SK-N-SH (cell line): ENCODE results near the gene SNIP1. TPM values are rescaled to one million over a fixed set of nuclear protein-coding genes. Genes with fewer than 3 reads are reported as not detected.
"Not testable (repeated sequence)": the region's sequence is repeated elsewhere in the genome, so short reads cannot be mapped to it uniquely, and the experiment has no call there.

Experiments
- CTCF ChIA-PET: fragments of 300-600, 350-600 bp; formaldehyde crosslinking; extraction: SDS; loops from one replicate; lab custom pipeline; 2021; lab: Yijun Ruan, JAX
- POLR2A ChIA-PET: fragments of 350-600 bp; sonication (Branson Sonifier 250); formaldehyde crosslinking; extraction: SDS; loops from one replicate; lab custom pipeline; 2020; ENCODE audit warnings: antibody characterized with exemption, inconsistent platforms; lab: Yijun Ruan, JAX
- DNase-seq: peaks from one replicate; pipeline ENCODE4 v3.0.0; 2012
- H2AFZ ChIP-seq: fragments of 200-600 bp; sonication (generic); 2 replicates; pipeline ENCODE4 v1.8.1; 2016; ENCODE audit warnings: antibody characterized with exemption, mild to moderate bottlenecking, low read depth
- H3F3A ChIP-seq: fragments of 200-600 bp; sonication (generic); replicated peaks from 2 replicates; pipeline ENCODE3; 2016; ENCODE audit warnings: antibody characterized with exemption, mild to moderate bottlenecking; ENCODE audit not compliant: insufficient read depth
- H3K27ac ChIP-seq, 2 experiments: fragments of 200-500 bp in 1 of 2; fragments of 200-600 bp in 1 of 2; sonication (Bioruptor generic) in 1 of 2; sonication (generic), shearing (Covaris generic) in 1 of 2; 2 replicates each; pipeline versions ENCODE4 v1.5.1 to v1.6.1; 2014 to 2016; ENCODE audit warnings: low read depth in 2 of 2, inconsistent platforms in 1 of 2, low read length in 1 of 2, mild to moderate bottlenecking in 1 of 2, mixed read lengths in 1 of 2
- H3K27me3 ChIP-seq: fragments of 200-600 bp; sonication (generic), shearing (Covaris generic); 2 replicates; pipeline ENCODE4 v1.6.1; 2016; ENCODE audit warnings: mixed run types; ENCODE audit not compliant: insufficient read depth
- H3K36me3 ChIP-seq, 2 experiments: fragments of 200-500 bp in 1 of 2; fragments of 200-600 bp in 1 of 2; sonication (Bioruptor generic) in 1 of 2; sonication (generic) in 1 of 2; replicated peaks in 1 of 2; 2 replicates each; pipeline versions ENCODE3 to v1.5.1; 2014 to 2016; ENCODE audit warnings: low read length in 1 of 2, mild to moderate bottlenecking in 1 of 2; ENCODE audit not compliant: insufficient read depth in 2 of 2, control insufficient read depth in 1 of 2
- H3K4me1 ChIP-seq, 2 experiments: fragments of 200-500 bp in 1 of 2; fragments of 200-600 bp in 1 of 2; sonication (Bioruptor generic) in 1 of 2; sonication (generic), shearing (Covaris generic) in 1 of 2; 2 replicates each; pipeline versions ENCODE4 v1.5.1 to v1.6.1; 2014 to 2016; ENCODE audit warnings: low read depth in 1 of 2, low read length in 1 of 2, mixed run types in 1 of 2; ENCODE audit not compliant: insufficient read depth in 2 of 2, control insufficient read depth in 1 of 2
- H3K4me2 ChIP-seq: fragments of 200-600 bp; sonication (generic), shearing (Covaris generic); 2 replicates; pipeline ENCODE4 v1.6.1; 2017; ENCODE audit warnings: mixed run types
- H3K4me3 ChIP-seq, 2 experiments: fragments of 200-500 bp in 1 of 2; fragments of 200-600 bp in 1 of 2; sonication (Bioruptor generic) in 1 of 2; sonication (generic), shearing (Covaris generic) in 1 of 2; 2 replicates each; pipeline versions ENCODE4 v1.5.1 to v1.8.1; 2014 to 2016; ENCODE audit warnings: low read depth in 2 of 2, inconsistent platforms in 1 of 2, low read length in 1 of 2, mild to moderate bottlenecking in 1 of 2, mixed read lengths in 1 of 2, moderate library complexity in 1 of 2
- H3K79me2 ChIP-seq: fragments of 200-600 bp; sonication (generic); 2 replicates; pipeline ENCODE4 v1.8.1; 2017; ENCODE audit warnings: mild to moderate bottlenecking; ENCODE audit not compliant: insufficient read depth
- H3K9ac ChIP-seq: fragments of 200-600 bp; sonication (generic); 2 replicates; pipeline ENCODE4 v1.6.1; 2017; ENCODE audit warnings: mixed run types
- H3K9me2 ChIP-seq: fragments of 200-600 bp; sonication (generic); 2 replicates; pipeline ENCODE4 v1.6.1; 2017; ENCODE audit warnings: mixed run types
- H3K9me3 ChIP-seq: fragments of 200-600 bp; sonication (generic); 2 replicates; pipeline ENCODE4 v1.6.1; 2017; ENCODE audit warnings: mixed run types, mild to moderate bottlenecking, moderate library complexity
- H4K20me1 ChIP-seq: fragments of 200-600 bp; sonication (generic); 2 replicates; pipeline ENCODE4 v1.6.1; 2017; ENCODE audit warnings: mild to moderate bottlenecking, mixed run types; ENCODE audit not compliant: insufficient read depth
- CHD2 ChIP-seq: fragments of 150-350 bp; IDR thresholded peaks from 2 replicates; pipeline ENCODE4 v1.6.1; 2018; ENCODE audit warnings: low read length; ENCODE audit not compliant: partially characterized antibody
- ELF1 ChIP-seq: IDR thresholded peaks from 2 replicates; pipeline ENCODE4 v1.4.0; 2012
- EZH2phosphoT487 ChIP-seq: fragments of 200-600 bp; sonication (generic); IDR thresholded peaks from 2 replicates; pipeline ENCODE4 v1.6.1; 2017; ENCODE audit warnings: low read depth, mixed run types, mild to moderate bottlenecking, antibody characterized with exemption, moderate library complexity, borderline replicate concordance
- FOSL2 ChIP-seq: IDR thresholded peaks from 2 replicates; pipeline ENCODE4 v1.4.0; 2012; ENCODE audit warnings: low read depth, mild to moderate bottlenecking, moderate library complexity, borderline replicate concordance
- GABPA ChIP-seq: IDR thresholded peaks from 2 replicates; pipeline ENCODE4 v1.4.0; 2012; ENCODE audit warnings: low read depth, mild to moderate bottlenecking
- GATA2 ChIP-seq: sonication (generic); formaldehyde crosslinking; IDR thresholded peaks from 2 replicates; pipeline ENCODE4 v1.5.0; 2020; ENCODE audit warnings: mild to moderate bottlenecking, missing genetic modification reagents
- NFIC ChIP-seq: IDR thresholded peaks from 2 replicates; pipeline ENCODE4 v1.4.0; 2012; ENCODE audit warnings: borderline replicate concordance
- NRF1 ChIP-seq: IDR thresholded peaks from 2 replicates; pipeline ENCODE4 v1.6.1; 2012; ENCODE audit warnings: low read depth, mild to moderate bottlenecking, low read length
- RCOR1 ChIP-seq: fragments of 150-350 bp; IDR thresholded peaks from 2 replicates; pipeline ENCODE4 v1.6.1; 2017; ENCODE audit warnings: antibody characterized with exemption, low read length
- SIN3A ChIP-seq: IDR thresholded peaks from 2 replicates; pipeline ENCODE4 v1.6.1; 2012; ENCODE audit warnings: low read depth, mild to moderate bottlenecking, low read length, moderate library complexity, borderline replicate concordance
- SMC3 ChIP-seq: IDR thresholded peaks from 2 replicates; pipeline ENCODE4 v1.6.1; 2012; ENCODE audit warnings: low read depth, low read length, improper control_type of control experiment
- TAF1 ChIP-seq: IDR thresholded peaks from 2 replicates; pipeline ENCODE4 v1.6.1; 2012; ENCODE audit warnings: low read depth, mild to moderate bottlenecking, low read length, moderate library complexity, borderline replicate concordance
- TCF12 ChIP-seq: IDR thresholded peaks from 2 replicates; pipeline ENCODE4 v1.4.0; 2012
- YY1 ChIP-seq: IDR thresholded peaks from 2 replicates; pipeline ENCODE4 v1.4.0; 2012; ENCODE audit warnings: low read depth, mild to moderate bottlenecking
- WGBS: methylation state at CpG from one replicate; pipeline ENCODE4 v1.1.6; 2017; ENCODE audit warnings: low lambda C conversion rate; 5-methylcytosine and 5-hydroxymethylcytosine counted together
- polyA plus RNA-seq, 3 experiments: library from polyadenylated mRNA; depleted of rRNA; stranded (reverse); fragments of >200 nt; gene quantifications; 2 replicates each; pipeline ENCODE4 v1.2.3, GENCODE V29; 2012
- TF ChIP-seq, protein P1 (sequence below): IDR thresholded peaks from 2 replicates; pipeline ENCODE4 v1.4.0; 2012; ENCODE audit warnings: low read depth, borderline replicate concordance
- TF ChIP-seq, protein P2 (sequence below): fragments of 200-600 bp; sonication (generic); IDR thresholded peaks from 2 replicates; pipeline ENCODE4 v1.6.1; 2017; ENCODE audit warnings: antibody characterized with exemption, mild to moderate bottlenecking, moderate library complexity
- TF ChIP-seq, protein P3 (sequence below): IDR thresholded peaks from 2 replicates; pipeline ENCODE4 v1.4.0; 2012; ENCODE audit warnings: low read depth, borderline replicate concordance
- TF ChIP-seq, protein P4 (sequence below): IDR thresholded peaks from 2 replicates; pipeline ENCODE4 v1.4.0; 2012; ENCODE audit warnings: low read depth

Gene SNIP1
- polyA plus RNA-seq, 1 of the 3 experiments (the other 2 are of a cell fraction), result 10.2 TPM

DNA sequence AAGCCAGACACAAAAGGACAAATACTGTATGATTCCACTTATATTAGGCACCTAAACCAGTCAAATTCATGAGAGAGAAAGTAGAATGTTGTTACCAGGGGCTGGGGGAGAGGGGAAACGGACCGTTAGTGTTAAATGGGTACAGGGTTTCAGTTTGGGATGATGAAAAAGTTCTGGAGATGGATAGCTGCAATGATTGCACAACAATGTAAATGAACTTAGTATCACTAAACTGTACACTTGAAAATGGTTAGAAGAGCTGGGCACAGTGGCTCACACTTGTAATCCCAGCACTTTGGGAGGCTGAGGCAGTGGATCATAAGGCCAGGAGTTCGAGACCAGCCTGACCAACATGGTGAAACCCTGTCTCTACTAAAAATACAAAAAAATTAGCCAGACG, 30.5 kb upstream of the SNIP1 start:
- 100% methylated on average over 4 of the region's 4 CpGs for WGBS
- not testable (repeated sequence) for DNase-seq, H3K4me2 ChIP-seq, H3K4me3 ChIP-seq, H3K27me3 ChIP-seq, H4K20me1 ChIP-seq, H3K9me2 ChIP-seq, H3K9me3 ChIP-seq, H3K9ac ChIP-seq, H3K27ac ChIP-seq, H3K4me1 ChIP-seq, H2AFZ ChIP-seq
- Histone ChIP-seq H3K36me3 (peaks cover 64 to 71% of the 10 kb centered on the region in 2 experiments), H3K79me2 (peaks cover 19% of the 10 kb centered on the region; the same call in 1 of the 2 replicates), H3F3A (peaks cover 10% of the 10 kb centered on the region)
- ChIA-PET POLR2A (interaction anchor here (1.3 kb wide), 1 partner anchor 10 kb away, joined by 3 read pairs; no protein-coding TSS in a partner anchor), CTCF (interaction anchor here (0.5 kb wide), 1 partner anchor 103 kb away, joined by 3 read pairs; no protein-coding TSS in a partner anchor)

DNA sequence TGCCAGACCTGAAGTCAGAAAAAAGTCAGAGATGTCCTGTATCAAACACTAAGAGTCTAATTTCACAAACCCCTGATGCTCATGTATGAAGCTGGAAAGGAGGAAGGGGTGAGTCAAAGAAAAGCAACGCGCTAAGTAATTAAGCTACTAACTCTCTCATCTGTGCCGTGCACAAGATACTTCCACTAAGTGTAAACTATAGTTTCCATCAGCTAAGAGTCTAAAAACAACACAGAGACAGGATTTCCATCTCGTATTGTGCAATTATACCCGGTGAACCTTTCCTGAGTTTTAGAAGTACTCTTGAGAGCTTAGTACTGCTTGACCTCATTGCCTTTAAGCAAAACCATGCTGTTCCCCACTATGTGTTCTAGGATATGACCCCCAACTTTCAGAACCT, 21.6 kb upstream of the SNIP1 start:
- Histone ChIP-seq H3K4me3 (no peak overlapping the region), H3K36me3 (peaks cover 68 to 75% of the 10 kb centered on the region in 2 experiments), H3K4me2 (peak overlapping the region; percentile 40; the same call in 1 of the 2 replicates), H3K27me3 (no peaks in the 10 kb centered on the region), H3K27ac (peak overlapping the region; percentile 80 to 88; a peak in 3 of 4 replicates), H2AFZ (no peak overlapping the region), H3K9ac (peak overlapping the region; percentile 15; the same call in 1 of the 2 replicates), H3K4me1 (peaks cover 2 to 30% of the 10 kb centered on the region in 2 experiments; a peak in 3 of 4 replicates), H4K20me1 (no peaks in the 10 kb centered on the region), H3K79me2 (peaks cover 19% of the 10 kb centered on the region; the same call in 1 of the 2 replicates), H3F3A (peaks cover 49% of the 10 kb centered on the region), H3K9me2 (no peaks in the 10 kb centered on the region), H3K9me3 (no peaks in the 10 kb centered on the region)
- ChIA-PET POLR2A (no interaction called here), CTCF (interaction anchor here (0.8 to 0.9 kb wide), 2 partner anchors 14 to 106 kb away, joined by 3 read pairs; no protein-coding TSS in a partner anchor)
- WGBS, result 92% methylated on average over 5 of the region's 5 CpGs
- TF ChIP-seq, protein P1, sequence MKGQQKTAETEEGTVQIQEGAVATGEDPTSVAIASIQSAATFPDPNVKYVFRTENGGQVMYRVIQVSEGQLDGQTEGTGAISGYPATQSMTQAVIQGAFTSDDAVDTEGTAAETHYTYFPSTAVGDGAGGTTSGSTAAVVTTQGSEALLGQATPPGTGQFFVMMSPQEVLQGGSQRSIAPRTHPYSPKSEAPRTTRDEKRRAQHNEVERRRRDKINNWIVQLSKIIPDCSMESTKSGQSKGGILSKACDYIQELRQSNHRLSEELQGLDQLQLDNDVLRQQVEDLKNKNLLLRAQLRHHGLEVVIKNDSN, result no peak
- TF ChIP-seq GATA2 (CRISPR knock-in tag) (no peak), EZH2phosphoT487 (no peak), SIN3A (no peak), RCOR1 (no peak), NFIC (no peak), TCF12 (no peak), FOSL2 (no peak), NRF1 (no peak), ELF1 (no peak), SMC3 (no peak), TAF1 (no peak), CHD2 (no peak), GABPA (no peak), YY1 (no peak)
- TF ChIP-seq, protein P2, sequence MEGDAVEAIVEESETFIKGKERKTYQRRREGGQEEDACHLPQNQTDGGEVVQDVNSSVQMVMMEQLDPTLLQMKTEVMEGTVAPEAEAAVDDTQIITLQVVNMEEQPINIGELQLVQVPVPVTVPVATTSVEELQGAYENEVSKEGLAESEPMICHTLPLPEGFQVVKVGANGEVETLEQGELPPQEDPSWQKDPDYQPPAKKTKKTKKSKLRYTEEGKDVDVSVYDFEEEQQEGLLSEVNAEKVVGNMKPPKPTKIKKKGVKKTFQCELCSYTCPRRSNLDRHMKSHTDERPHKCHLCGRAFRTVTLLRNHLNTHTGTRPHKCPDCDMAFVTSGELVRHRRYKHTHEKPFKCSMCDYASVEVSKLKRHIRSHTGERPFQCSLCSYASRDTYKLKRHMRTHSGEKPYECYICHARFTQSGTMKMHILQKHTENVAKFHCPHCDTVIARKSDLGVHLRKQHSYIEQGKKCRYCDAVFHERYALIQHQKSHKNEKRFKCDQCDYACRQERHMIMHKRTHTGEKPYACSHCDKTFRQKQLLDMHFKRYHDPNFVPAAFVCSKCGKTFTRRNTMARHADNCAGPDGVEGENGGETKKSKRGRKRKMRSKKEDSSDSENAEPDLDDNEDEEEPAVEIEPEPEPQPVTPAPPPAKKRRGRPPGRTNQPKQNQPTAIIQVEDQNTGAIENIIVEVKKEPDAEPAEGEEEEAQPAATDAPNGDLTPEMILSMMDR, result no peak
- TF ChIP-seq, protein P3, sequence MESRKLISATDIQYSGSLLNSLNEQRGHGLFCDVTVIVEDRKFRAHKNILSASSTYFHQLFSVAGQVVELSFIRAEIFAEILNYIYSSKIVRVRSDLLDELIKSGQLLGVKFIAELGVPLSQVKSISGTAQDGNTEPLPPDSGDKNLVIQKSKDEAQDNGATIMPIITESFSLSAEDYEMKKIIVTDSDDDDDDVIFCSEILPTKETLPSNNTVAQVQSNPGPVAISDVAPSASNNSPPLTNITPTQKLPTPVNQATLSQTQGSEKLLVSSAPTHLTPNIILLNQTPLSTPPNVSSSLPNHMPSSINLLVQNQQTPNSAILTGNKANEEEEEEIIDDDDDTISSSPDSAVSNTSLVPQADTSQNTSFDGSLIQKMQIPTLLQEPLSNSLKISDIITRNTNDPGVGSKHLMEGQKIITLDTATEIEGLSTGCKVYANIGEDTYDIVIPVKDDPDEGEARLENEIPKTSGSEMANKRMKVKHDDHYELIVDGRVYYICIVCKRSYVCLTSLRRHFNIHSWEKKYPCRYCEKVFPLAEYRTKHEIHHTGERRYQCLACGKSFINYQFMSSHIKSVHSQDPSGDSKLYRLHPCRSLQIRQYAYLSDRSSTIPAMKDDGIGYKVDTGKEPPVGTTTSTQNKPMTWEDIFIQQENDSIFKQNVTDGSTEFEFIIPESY, result no peak
- TF ChIP-seq, protein P4, sequence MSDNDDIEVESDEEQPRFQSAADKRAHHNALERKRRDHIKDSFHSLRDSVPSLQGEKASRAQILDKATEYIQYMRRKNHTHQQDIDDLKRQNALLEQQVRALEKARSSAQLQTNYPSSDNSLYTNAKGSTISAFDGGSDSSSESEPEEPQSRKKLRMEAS, result no peak
- no peak for DNase-seq
